HCT116 (cell line): ENCODE measurements around the gene SLC17A1.

Experiments
- CEBPB ChIP-seq: IDR thresholded peaks from 2 replicates; pipeline ENCODE4 v1.6.1; 2012; ENCODE audit warnings: low read depth
- EZH2 ChIP-seq: fragments of 200-600 bp; sonication (generic); IDR thresholded peaks from 2 replicates; pipeline ENCODE4 v1.6.1; 2017; ENCODE audit warnings: antibody characterized with exemption, mixed run types
- POLR2A ChIP-seq: IDR thresholded peaks from 2 replicates; pipeline ENCODE4 v1.7.0; 2011; ENCODE audit warnings: borderline replicate concordance; ENCODE audit not compliant: insufficient read depth, insufficient read length; ENCODE audit errors: extremely low read depth
- TCF7L2 ChIP-seq: IDR thresholded peaks from 2 replicates; pipeline ENCODE4 v1.7.0; 2011; ENCODE audit warnings: borderline replicate concordance, inconsistent platforms; ENCODE audit not compliant: insufficient read depth, insufficient read length; ENCODE audit errors: extremely low read depth
- TF ChIP-seq, protein P1 (sequence below), 3 experiments: fragments of 200-600 bp in 1 of 3; sonication (generic) in 1 of 3; IDR thresholded peaks in 2 of 3; conservative IDR thresholded peaks in 1 of 3; 2 replicates each; pipeline ENCODE4 v1.5.1; 2012 to 2017; ENCODE audit warnings: low read depth in 2 of 3, low read length in 2 of 3, antibody characterized with exemption in 1 of 3, borderline replicate concordance in 1 of 3, control low read depth in 1 of 3, mild to moderate bottlenecking in 1 of 3, mixed read lengths in 1 of 3, mixed run types in 1 of 3, moderate library complexity in 1 of 3; ENCODE audit not compliant: insufficient read depth in 1 of 3

DNA sequence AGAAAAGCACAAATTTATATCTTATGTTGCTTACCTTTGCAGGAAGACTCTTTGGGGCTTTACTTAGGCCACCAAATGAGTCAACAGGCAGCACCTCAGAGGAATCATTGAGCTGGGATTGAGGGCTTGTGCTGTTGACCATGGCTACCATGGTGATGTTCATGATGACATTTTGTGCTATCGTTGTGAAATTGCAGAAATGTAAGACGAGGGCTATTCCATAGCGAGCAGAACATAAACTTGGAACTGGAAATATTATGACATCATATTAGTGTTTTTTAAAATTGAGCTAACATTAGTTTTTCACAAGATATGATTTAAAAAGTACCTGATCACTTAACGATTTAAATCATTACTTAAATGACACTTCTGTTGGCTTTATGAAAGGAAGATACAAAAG lies 30.3 kb upstream of the SLC17A1 start:
- TF ChIP-seq EZH2 (no peak), POLR2A (no peak), CEBPB (no peak), TCF7L2 (no peak)
- TF ChIP-seq, protein P1, sequence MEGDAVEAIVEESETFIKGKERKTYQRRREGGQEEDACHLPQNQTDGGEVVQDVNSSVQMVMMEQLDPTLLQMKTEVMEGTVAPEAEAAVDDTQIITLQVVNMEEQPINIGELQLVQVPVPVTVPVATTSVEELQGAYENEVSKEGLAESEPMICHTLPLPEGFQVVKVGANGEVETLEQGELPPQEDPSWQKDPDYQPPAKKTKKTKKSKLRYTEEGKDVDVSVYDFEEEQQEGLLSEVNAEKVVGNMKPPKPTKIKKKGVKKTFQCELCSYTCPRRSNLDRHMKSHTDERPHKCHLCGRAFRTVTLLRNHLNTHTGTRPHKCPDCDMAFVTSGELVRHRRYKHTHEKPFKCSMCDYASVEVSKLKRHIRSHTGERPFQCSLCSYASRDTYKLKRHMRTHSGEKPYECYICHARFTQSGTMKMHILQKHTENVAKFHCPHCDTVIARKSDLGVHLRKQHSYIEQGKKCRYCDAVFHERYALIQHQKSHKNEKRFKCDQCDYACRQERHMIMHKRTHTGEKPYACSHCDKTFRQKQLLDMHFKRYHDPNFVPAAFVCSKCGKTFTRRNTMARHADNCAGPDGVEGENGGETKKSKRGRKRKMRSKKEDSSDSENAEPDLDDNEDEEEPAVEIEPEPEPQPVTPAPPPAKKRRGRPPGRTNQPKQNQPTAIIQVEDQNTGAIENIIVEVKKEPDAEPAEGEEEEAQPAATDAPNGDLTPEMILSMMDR (IDR thresholded peaks at IDR 0.05 in 2 of 3, conservative IDR thresholded peaks at IDR 0.05 in 1 of 3; ENCODE audit: borderline replicate concordance in 1 of 3, insufficient read depth in 1 of 3, low read depth in 2 of 3, low read length in 2 of 3), result no peak
